GM06990 (cell line): ENCODE data around the gene KIF26B.

Experiments
- DNase-seq: peaks from one replicate; pipeline ENCODE4 v3.0.0-alpha.2; 2011; ENCODE audit not compliant: insufficient read length; ENCODE audit errors: extremely low read depth
- H3K27me3 ChIP-seq: replicated peaks from 2 replicates; pipeline ENCODE4 v1.6.0; 2011; ENCODE audit warnings: low read length; ENCODE audit not compliant: control insufficient read depth, insufficient read depth
- H3K36me3 ChIP-seq: 2 replicates; pipeline ENCODE4 v1.5.1; 2011; ENCODE audit warnings: low read length; ENCODE audit not compliant: control insufficient read depth, insufficient read depth
- H3K4me3 ChIP-seq: replicated peaks from 2 replicates; pipeline ENCODE4 v1.5.1; 2011; ENCODE audit warnings: low read depth, mild to moderate bottlenecking, control low read depth, low read length
- CTCF ChIP-seq: IDR thresholded peaks from 2 replicates; pipeline ENCODE4 v1.5.1; 2011; ENCODE audit warnings: low read length, control low read depth, mild to moderate bottlenecking, inconsistent platforms; ENCODE audit not compliant: insufficient read depth, poor library complexity, severe bottlenecking

Gene KIF26B

GRCh38 chr1:245211035-245211749 is 56.4 kb downstream of the KIF26B start:
- H3K4me3 ChIP-seq = no peak overlapping the region
- TF ChIP-seq CTCF = no peak
- no peaks in the 10 kb centered on the region; the same call in 1 of the 2 replicates for H3K27me3 ChIP-seq
- no peak for DNase-seq
- H3K36me3 ChIP-seq = no peaks in the 10 kb centered on the region

- Histone ChIP-seq H3K4me3 (no peak overlapping the region), H3K36me3 (no peaks in the 10 kb centered on the region), H3K27me3 (no peaks in the 10 kb centered on the region; the same call in 1 of the 2 replicates)
- TF ChIP-seq CTCF = no peak
- no peak for DNase-seq
These were observed 57.0 kb downstream of the KIF26B start for GRCh38 chr1:245211761-245212160.

- TF ChIP-seq CTCF = no peak
- no peak for DNase-seq
- no peak overlapping the region for H3K4me3 ChIP-seq
- H3K36me3 ChIP-seq = no peaks in the 10 kb centered on the region
- H3K27me3 ChIP-seq = no peaks in the 10 kb centered on the region; the same call in 1 of the 2 replicates
These were observed 57.5 kb downstream of the KIF26B start for GRCh38 chr1:245212221-245212710.

GRCh38 chr1:245213066-245213831 is 58.5 kb downstream of the KIF26B start:
- no peak for DNase-seq
- no peak for TF ChIP-seq CTCF
- Histone ChIP-seq H3K27me3 (no peaks in the 10 kb centered on the region; the same call in 1 of the 2 replicates), H3K4me3 (no peak overlapping the region), H3K36me3 (no peaks in the 10 kb centered on the region)

- Histone ChIP-seq H3K27me3 (no peaks in the 10 kb centered on the region; the same call in 1 of the 2 replicates), H3K36me3 (no peaks in the 10 kb centered on the region), H3K4me3 (no peak overlapping the region)
- no peak for DNase-seq
- no peak for TF ChIP-seq CTCF
These were observed 60.3 kb downstream of the KIF26B start for GRCh38 chr1:245215071-245215470.
